Stimulated activated CD8-positive, alpha-beta memory T cell treated with anti-CD3 and anti-CD28 coated beads, Interleukin-7, amount 100 ng/mL, for 24 hours (primary cell): ENCODE results near the gene MS4A5.
"Not testable (repeated sequence)": the region's sequence is repeated elsewhere in the genome, so short reads cannot be mapped to it uniquely, and the experiment has no call there.

ENCODE experiments used
- DNase-seq: peaks from one replicate; pipeline ENCODE4 v3.0.0-alpha.2; 2020; ENCODE audit warnings: low read depth

The MS4A5 gene

GRCh38 chr11:60429272-60429671, at the start of gene MS4A5:
Gene MS4A5 (plus strand): TSS chr11:60429572. CDS start chr11:60429675, 103 bp downstream.
- DNase-seq, result no peak

- DNase-seq, result no peak
Measured at GRCh38 chr11:60389279-60389910, 40.0 kb upstream of the MS4A5 start.

- no peak for DNase-seq
Measured at GRCh38 chr11:60390419-60390818, 39.0 kb upstream of the MS4A5 start.

GRCh38 chr11:60392361-60392760, 37.0 kb upstream of the MS4A5 start:
- DNase-seq, result no peak

- no peak for DNase-seq
Measured at GRCh38 chr11:60393016-60393415, 36.4 kb upstream of the MS4A5 start.

- no peak for DNase-seq
Measured at GRCh38 chr11:60394666-60395380, 34.5 kb upstream of the MS4A5 start.

GRCh38 chr11:60396382-60396781, 33.0 kb upstream of the MS4A5 start, which contains the start of gene MS4A14:
Gene MS4A14 (plus strand): TSS chr11:60396459. CDS start chr11:60396579, 120 bp downstream.
- DNase-seq, result no peak

- DNase-seq, result no peak
Measured at GRCh38 chr11:60396799-60397198, 32.6 kb upstream of the MS4A5 start.

GRCh38 chr11:60420015-60420414, 9.4 kb upstream of the MS4A5 start:
- no peak for DNase-seq

GRCh38 chr11:60422609-60423008, 6.8 kb upstream of the MS4A5 start:
- no peak for DNase-seq

GRCh38 chr11:60428517-60428916, 855 bp upstream of the MS4A5 start:
- no peak for DNase-seq

GRCh38 chr11:60431251-60431650, 1.9 kb downstream of the MS4A5 start:
- no peak for DNase-seq

GRCh38 chr11:60433401-60433800, 4.0 kb downstream of the MS4A5 start:
- no peak for DNase-seq

GRCh38 chr11:60447070-60447469, 17.7 kb downstream of the MS4A5 start:
- no peak for DNase-seq

- DNase-seq, result no peak
Measured at GRCh38 chr11:60447846-60448245, 18.5 kb downstream of the MS4A5 start.

GRCh38 chr11:60451185-60451584, 21.8 kb downstream of the MS4A5 start:
- DNase-seq, result not testable (repeated sequence)

- no peak for DNase-seq
Measured at GRCh38 chr11:60454212-60454611, 24.8 kb downstream of the MS4A5 start.

GRCh38 chr11:60455531-60456042, 26.2 kb downstream of the MS4A5 start, which contains the start of gene MS4A1:
Gene MS4A1 (plus strand): TSS chr11:60455847. CDS start chr11:60462375, 6,528 bp downstream.
- DNase-seq, result no peak

- DNase-seq, result no peak
Measured at GRCh38 chr11:60457576-60457975, 28.2 kb downstream of the MS4A5 start.

- no peak for DNase-seq
Measured at GRCh38 chr11:60459345-60459744, 30.0 kb downstream of the MS4A5 start.

GRCh38 chr11:60468829-60469228, 39.5 kb downstream of the MS4A5 start:
- DNase-seq, result no peak

GRCh38 chr11:60469723-60470122, 40.4 kb downstream of the MS4A5 start:
- DNase-seq, result no peak

GRCh38 chr11:60477035-60477445, 47.7 kb downstream of the MS4A5 start:
- no peak for DNase-seq
